Left ventricle myocardium inferior (tissue), 1 donor: ENCODE measurements around the gene TNIK. TPM values are rescaled to one million over a fixed set of nuclear protein-coding genes. Genes with fewer than 3 reads are reported as not detected.

Source experiments
- DNase-seq: peaks from one replicate; pipeline ENCODE4 v3.0.0-alpha.2; 2020
- H3K27ac ChIP-seq: fragments of 200-600 bp; replicated peaks from 2 replicates; pipeline ENCODE4 v1.8.0; 2021
- H3K27me3 ChIP-seq: fragments of 200-600 bp; 2 replicates; pipeline ENCODE4 v1.8.0; 2021; ENCODE audit warnings: low read depth
- H3K36me3 ChIP-seq: fragments of 200-600 bp; 2 replicates; pipeline ENCODE4 v1.8.0; 2021
- H3K4me1 ChIP-seq: fragments of 200-600 bp; 2 replicates; pipeline ENCODE4 v1.8.0; 2021
- H3K4me3 ChIP-seq: fragments of 200-600 bp; 2 replicates; pipeline ENCODE4 v1.8.0; 2021; ENCODE audit warnings: mild to moderate bottlenecking, moderate library complexity
- H3K9me3 ChIP-seq: fragments of 200-600 bp; replicated peaks from 2 replicates; pipeline ENCODE4 v1.8.0; 2021
- CTCF ChIP-seq: fragments of 200-600 bp; IDR thresholded peaks from 2 replicates; pipeline ENCODE4 v1.8.0; 2021; ENCODE audit warnings: antibody characterized with exemption, mild to moderate bottlenecking, borderline replicate concordance
- intact Hi-C: fragments of 100-400 bp; cut with micrococcal nuclease; formaldehyde crosslinking; loops from one replicate; pipeline ENCODE4 v1.11.0; 2022
- total RNA-seq: library from RNA; stranded (reverse); fragmentation: NEBNext Ultra II Directional; extraction: Animal tissue kit (Norgen Biotek cat#: 25700); gene quantifications from one replicate; pipeline ENCODE4 v1.2.1, GENCODE V29; 2021
- donor health status: DM: no; HTN: yes; CAD: no; lungs with severe emphysema.

TNIK gene
- total RNA-seq, 1 donor from 2014 or later, result 28.6 TPM

DNA sequence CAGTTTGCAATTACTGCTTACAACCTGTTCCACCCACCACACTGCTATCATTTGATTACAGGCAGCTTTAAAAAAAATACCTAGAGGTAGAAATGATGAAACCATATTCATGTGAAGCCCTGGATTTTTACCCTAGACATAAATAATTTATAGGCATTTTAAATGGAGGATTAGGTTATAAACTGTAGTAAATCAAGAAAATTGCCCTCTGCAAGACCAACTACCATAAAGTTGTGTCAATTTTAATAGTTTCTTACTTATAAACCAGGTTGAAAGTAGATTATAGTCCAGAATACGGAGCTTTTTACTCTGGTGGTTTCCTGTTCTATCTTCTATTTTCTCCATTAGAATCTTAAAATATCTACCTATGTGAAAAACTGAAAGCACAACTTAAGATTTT, 13.9 kb downstream of the TNIK start:
- no peak for DNase-seq
- Histone ChIP-seq H3K9me3 (no peaks in the 10 kb centered on the region), H3K27ac (no peak overlapping the region), H3K27me3 (no peaks in the 10 kb centered on the region), H3K4me1 (peaks cover 36% of the 10 kb centered on the region), H3K4me3 (no peak overlapping the region), H3K36me3 (no peaks in the 10 kb centered on the region)
- TF ChIP-seq CTCF, result no peak
- intact Hi-C loops, result no loop called here

GRCh38 chr3:171445620-171446204, 14.5 kb downstream of the TNIK start:
- no peak for TF ChIP-seq CTCF
- peaks cover 36% of the 10 kb centered on the region for H3K4me1 ChIP-seq
- H3K9me3 ChIP-seq, result no peaks in the 10 kb centered on the region
- DNase-seq, result no peak
- H3K4me3 ChIP-seq, result no peak overlapping the region
- no peaks in the 10 kb centered on the region for H3K27me3 ChIP-seq
- H3K36me3 ChIP-seq, result no peaks in the 10 kb centered on the region
- H3K27ac ChIP-seq, result no peak overlapping the region
- intact Hi-C loops, result no loop called here

DNA sequence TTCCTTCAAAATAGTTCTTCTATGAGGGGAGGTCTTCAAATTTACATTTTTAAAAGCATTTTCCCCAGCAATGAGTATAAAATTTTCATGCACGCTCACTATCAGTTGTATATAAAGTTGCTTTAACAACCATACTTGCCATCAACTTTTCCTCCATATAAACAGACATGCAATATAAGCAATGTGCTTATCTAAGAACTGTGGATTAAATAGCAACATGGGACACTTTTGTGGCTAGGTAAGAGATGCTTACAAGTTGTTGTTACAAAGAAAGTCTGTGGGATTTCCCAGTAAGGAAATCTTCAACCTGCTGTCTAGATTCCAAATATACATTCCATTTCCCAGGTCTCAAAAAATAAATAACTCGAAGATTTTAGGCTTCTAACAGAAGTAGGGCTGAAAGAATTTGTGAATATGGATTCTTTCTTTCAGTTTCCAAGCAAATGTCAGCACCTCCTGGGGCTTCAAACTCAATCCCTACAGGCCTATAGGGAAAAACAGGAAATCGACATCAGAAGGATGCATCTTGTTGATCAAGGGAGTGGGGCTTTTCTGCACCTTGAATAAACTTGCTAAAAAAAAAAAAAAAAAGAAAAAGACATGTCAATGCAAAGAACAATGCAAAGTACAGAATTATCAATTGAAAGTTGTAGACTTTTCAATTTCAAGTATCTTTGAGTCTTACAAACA, 16.1 kb downstream of the TNIK start:
- intact Hi-C loops, result no loop called here
- H3K27me3 ChIP-seq, result no peaks in the 10 kb centered on the region
- H3K36me3 ChIP-seq, result no peaks in the 10 kb centered on the region
- no peak overlapping the region for H3K27ac ChIP-seq
- peaks cover 36% of the 10 kb centered on the region for H3K4me1 ChIP-seq
- DNase-seq, result no peak
- no peaks in the 10 kb centered on the region for H3K9me3 ChIP-seq
- TF ChIP-seq CTCF, result no peak
- no peak overlapping the region for H3K4me3 ChIP-seq

GRCh38 chr3:171443211-171443957, 16.8 kb downstream of the TNIK start:
- intact Hi-C loops, result no loop called here
- H3K4me3 ChIP-seq, result no peak overlapping the region

GRCh38 chr3:171442184-171442583, 18.0 kb downstream of the TNIK start:
- no peak for DNase-seq
- intact Hi-C loops, result no loop called here
- Histone ChIP-seq H3K36me3 (no peaks in the 10 kb centered on the region), H3K27me3 (no peaks in the 10 kb centered on the region), H3K4me1 (peaks cover 34% of the 10 kb centered on the region), H3K27ac (no peak overlapping the region), H3K4me3 (no peak overlapping the region), H3K9me3 (no peaks in the 10 kb centered on the region)
- no peak for TF ChIP-seq CTCF

More at GRCh38 chr3:171443211-171443957, 16.8 kb downstream of the TNIK start:
- no peak overlapping the region for H3K27ac ChIP-seq
- no peaks in the 10 kb centered on the region for H3K36me3 ChIP-seq
- H3K27me3 ChIP-seq, result no peaks in the 10 kb centered on the region
- peaks cover 36% of the 10 kb centered on the region for H3K4me1 ChIP-seq
- no peak for DNase-seq
- TF ChIP-seq CTCF, result no peak
- no peaks in the 10 kb centered on the region for H3K9me3 ChIP-seq
